SK-N-SH (cell line): Measurements from ENCODE around the gene CAMK4. TPM values are rescaled to one million over a fixed set of nuclear protein-coding genes. Genes with fewer than 3 reads are reported as not detected.

ENCODE experiments used
- CTCF ChIA-PET: fragments of 300-600, 350-600 bp; formaldehyde crosslinking; extraction: SDS; loops from one replicate; lab custom pipeline; 2021; lab: Yijun Ruan, JAX
- POLR2A ChIA-PET: fragments of 350-600 bp; sonication (Branson Sonifier 250); formaldehyde crosslinking; extraction: SDS; loops from one replicate; lab custom pipeline; 2020; ENCODE audit warnings: antibody characterized with exemption, inconsistent platforms; lab: Yijun Ruan, JAX
- DNase-seq: peaks from one replicate; pipeline ENCODE4 v3.0.0; 2012
- H2AFZ ChIP-seq: fragments of 200-600 bp; sonication (generic); 2 replicates; pipeline ENCODE4 v1.8.1; 2016; ENCODE audit warnings: antibody characterized with exemption, mild to moderate bottlenecking, low read depth
- H3F3A ChIP-seq: fragments of 200-600 bp; sonication (generic); replicated peaks from 2 replicates; pipeline ENCODE3; 2016; ENCODE audit warnings: antibody characterized with exemption, mild to moderate bottlenecking; ENCODE audit not compliant: insufficient read depth
- H3K27ac ChIP-seq, 2 experiments: fragments of 200-500 bp in 1 of 2; fragments of 200-600 bp in 1 of 2; sonication (Bioruptor generic) in 1 of 2; sonication (generic), shearing (Covaris generic) in 1 of 2; 2 replicates each; pipeline versions ENCODE4 v1.5.1 to v1.6.1; 2014 to 2016; ENCODE audit warnings: low read depth in 2 of 2, inconsistent platforms in 1 of 2, low read length in 1 of 2, mild to moderate bottlenecking in 1 of 2, mixed read lengths in 1 of 2
- H3K27me3 ChIP-seq: fragments of 200-600 bp; sonication (generic), shearing (Covaris generic); 2 replicates; pipeline ENCODE4 v1.6.1; 2016; ENCODE audit warnings: mixed run types; ENCODE audit not compliant: insufficient read depth
- H3K36me3 ChIP-seq, 2 experiments: fragments of 200-500 bp in 1 of 2; fragments of 200-600 bp in 1 of 2; sonication (Bioruptor generic) in 1 of 2; sonication (generic) in 1 of 2; replicated peaks in 1 of 2; 2 replicates each; pipeline versions ENCODE3 to v1.5.1; 2014 to 2016; ENCODE audit warnings: low read length in 1 of 2, mild to moderate bottlenecking in 1 of 2; ENCODE audit not compliant: insufficient read depth in 2 of 2, control insufficient read depth in 1 of 2
- H3K4me1 ChIP-seq, 2 experiments: fragments of 200-500 bp in 1 of 2; fragments of 200-600 bp in 1 of 2; sonication (Bioruptor generic) in 1 of 2; sonication (generic), shearing (Covaris generic) in 1 of 2; 2 replicates each; pipeline versions ENCODE4 v1.5.1 to v1.6.1; 2014 to 2016; ENCODE audit warnings: low read depth in 1 of 2, low read length in 1 of 2, mixed run types in 1 of 2; ENCODE audit not compliant: insufficient read depth in 2 of 2, control insufficient read depth in 1 of 2
- H3K4me2 ChIP-seq: fragments of 200-600 bp; sonication (generic), shearing (Covaris generic); 2 replicates; pipeline ENCODE4 v1.6.1; 2017; ENCODE audit warnings: mixed run types
- H3K4me3 ChIP-seq, 2 experiments: fragments of 200-500 bp in 1 of 2; fragments of 200-600 bp in 1 of 2; sonication (Bioruptor generic) in 1 of 2; sonication (generic), shearing (Covaris generic) in 1 of 2; 2 replicates each; pipeline versions ENCODE4 v1.5.1 to v1.8.1; 2014 to 2016; ENCODE audit warnings: low read depth in 2 of 2, inconsistent platforms in 1 of 2, low read length in 1 of 2, mild to moderate bottlenecking in 1 of 2, mixed read lengths in 1 of 2, moderate library complexity in 1 of 2
- H3K79me2 ChIP-seq: fragments of 200-600 bp; sonication (generic); 2 replicates; pipeline ENCODE4 v1.8.1; 2017; ENCODE audit warnings: mild to moderate bottlenecking; ENCODE audit not compliant: insufficient read depth
- H3K9ac ChIP-seq: fragments of 200-600 bp; sonication (generic); 2 replicates; pipeline ENCODE4 v1.6.1; 2017; ENCODE audit warnings: mixed run types
- H3K9me2 ChIP-seq: fragments of 200-600 bp; sonication (generic); 2 replicates; pipeline ENCODE4 v1.6.1; 2017; ENCODE audit warnings: mixed run types
- H3K9me3 ChIP-seq: fragments of 200-600 bp; sonication (generic); 2 replicates; pipeline ENCODE4 v1.6.1; 2017; ENCODE audit warnings: mixed run types, mild to moderate bottlenecking, moderate library complexity
- H4K20me1 ChIP-seq: fragments of 200-600 bp; sonication (generic); 2 replicates; pipeline ENCODE4 v1.6.1; 2017; ENCODE audit warnings: mild to moderate bottlenecking, mixed run types; ENCODE audit not compliant: insufficient read depth
- FOXM1 ChIP-seq: IDR thresholded peaks from 2 replicates; pipeline ENCODE4 v1.4.0; 2012; ENCODE audit warnings: low read depth, mild to moderate bottlenecking
- GABPA ChIP-seq: IDR thresholded peaks from 2 replicates; pipeline ENCODE4 v1.4.0; 2012; ENCODE audit warnings: low read depth, mild to moderate bottlenecking
- GATA2 ChIP-seq: sonication (generic); formaldehyde crosslinking; IDR thresholded peaks from 2 replicates; pipeline ENCODE4 v1.5.0; 2020; ENCODE audit warnings: mild to moderate bottlenecking, missing genetic modification reagents
- JUND ChIP-seq: IDR thresholded peaks from 2 replicates; pipeline ENCODE4 v1.4.0; 2012
- MXI1 ChIP-seq: IDR thresholded peaks from 2 replicates; pipeline ENCODE4 v1.6.1; 2012; ENCODE audit warnings: mild to moderate bottlenecking, low read depth, low read length, improper control_type of control experiment
- NRF1 ChIP-seq: IDR thresholded peaks from 2 replicates; pipeline ENCODE4 v1.6.1; 2012; ENCODE audit warnings: low read depth, mild to moderate bottlenecking, low read length
- RFX5 ChIP-seq: IDR thresholded peaks from 2 replicates; pipeline ENCODE4 v1.6.1; 2012; ENCODE audit warnings: mild to moderate bottlenecking, improper control_type of control experiment, low read length
- WGBS: methylation state at CpG from one replicate; pipeline ENCODE4 v1.1.6; 2017; ENCODE audit warnings: low lambda C conversion rate; 5-methylcytosine and 5-hydroxymethylcytosine counted together
- polyA plus RNA-seq, 3 experiments: library from polyadenylated mRNA; depleted of rRNA; stranded (reverse); fragments of >200 nt; gene quantifications; 2 replicates each; pipeline ENCODE4 v1.2.3, GENCODE V29; 2012
- TF ChIP-seq, protein P1 (sequence below): fragments of 150-350 bp; IDR thresholded peaks from 2 replicates; pipeline ENCODE4 v1.6.1; 2017; ENCODE audit warnings: antibody characterized with exemption, low read length, low read depth, borderline replicate concordance
- TF ChIP-seq, protein P2 (sequence below): fragments of 150-350 bp; IDR thresholded peaks from 2 replicates; pipeline ENCODE4 v1.6.1; 2016; ENCODE audit warnings: mild to moderate bottlenecking, low read depth, low read length
- TF ChIP-seq, protein P3 (sequence below): fragments of 200-600 bp; sonication (generic); IDR thresholded peaks from 2 replicates; pipeline ENCODE4 v1.6.1; 2017; ENCODE audit warnings: antibody characterized with exemption, mild to moderate bottlenecking, moderate library complexity
- TF ChIP-seq, protein P4 (sequence below): IDR thresholded peaks from 2 replicates; pipeline ENCODE4 v1.6.1; 2012; ENCODE audit warnings: mild to moderate bottlenecking, low read depth, low read length, moderate library complexity
- TF ChIP-seq, protein P5 (sequence below): IDR thresholded peaks from 2 replicates; pipeline ENCODE4 v1.4.0; 2012; ENCODE audit warnings: low read depth, borderline replicate concordance
- TF ChIP-seq, protein P6 (sequence below): IDR thresholded peaks from 2 replicates; pipeline ENCODE4; 2012

CAMK4 gene
- polyA plus RNA-seq, 1 of the 3 experiments (the other 2 are of a cell fraction) = 4.1 TPM

DNA sequence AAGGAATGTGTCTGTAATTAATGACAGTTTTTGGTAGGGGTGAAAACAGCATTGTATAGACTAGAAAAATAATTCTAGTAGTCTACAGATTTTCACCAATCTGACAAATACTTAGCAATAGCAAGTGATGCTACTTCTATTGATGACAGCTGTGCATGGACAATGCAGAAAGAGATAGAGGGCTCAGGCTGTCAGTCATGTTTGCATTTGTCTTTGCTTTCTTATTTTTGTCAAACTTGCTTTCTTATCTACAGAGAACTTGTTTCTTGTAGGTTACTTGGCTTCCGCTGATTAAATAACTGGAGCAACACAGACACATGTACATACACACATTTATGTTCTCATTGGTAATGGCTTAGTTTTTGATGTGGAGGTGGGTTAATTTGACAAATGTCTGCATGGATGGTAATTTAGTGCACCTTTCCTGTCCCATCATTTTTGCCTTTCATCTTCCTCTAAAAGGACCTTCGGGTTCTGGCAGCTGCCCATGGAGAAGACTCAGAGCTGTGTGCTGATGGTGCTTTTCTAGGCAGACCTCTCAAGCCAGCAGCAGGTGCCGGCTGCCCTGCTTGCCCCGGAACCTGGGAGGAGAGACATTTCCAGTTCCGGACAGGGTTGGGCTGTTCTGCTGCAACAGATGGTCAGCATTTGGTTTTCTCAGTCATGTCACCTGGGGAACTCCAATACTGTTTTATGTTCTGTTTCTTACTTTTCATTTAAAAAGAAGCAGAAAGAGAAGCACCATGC, 28.8 kb downstream of the CAMK4 start:
- no peaks in the 10 kb centered on the region for H3F3A ChIP-seq
- no peak overlapping the region for H3K9ac ChIP-seq
- H3K4me3 ChIP-seq = no peak overlapping the region
- 91% methylated on average over 5 of the region's 5 CpGs for WGBS
- H3K4me1 ChIP-seq = peaks cover 0 to 23% of the 10 kb centered on the region in 2 experiments; a peak in 2 of 4 replicates
- H2AFZ ChIP-seq = no peak overlapping the region
- H3K36me3 ChIP-seq = no peaks in the 10 kb centered on the region
- no peak overlapping the region for H3K27ac ChIP-seq
- DNase-seq = no peak
- TF ChIP-seq GATA2 (CRISPR knock-in tag) (no peak), FOXM1 (no peak), MXI1 (no peak), NRF1 (no peak), JUND (no peak), RFX5 (no peak), GABPA (no peak)
- TF ChIP-seq, protein P1, sequence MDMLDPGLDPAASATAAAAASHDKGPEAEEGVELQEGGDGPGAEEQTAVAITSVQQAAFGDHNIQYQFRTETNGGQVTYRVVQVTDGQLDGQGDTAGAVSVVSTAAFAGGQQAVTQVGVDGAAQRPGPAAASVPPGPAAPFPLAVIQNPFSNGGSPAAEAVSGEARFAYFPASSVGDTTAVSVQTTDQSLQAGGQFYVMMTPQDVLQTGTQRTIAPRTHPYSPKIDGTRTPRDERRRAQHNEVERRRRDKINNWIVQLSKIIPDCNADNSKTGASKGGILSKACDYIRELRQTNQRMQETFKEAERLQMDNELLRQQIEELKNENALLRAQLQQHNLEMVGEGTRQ = no peak
- TF ChIP-seq, protein P2, sequence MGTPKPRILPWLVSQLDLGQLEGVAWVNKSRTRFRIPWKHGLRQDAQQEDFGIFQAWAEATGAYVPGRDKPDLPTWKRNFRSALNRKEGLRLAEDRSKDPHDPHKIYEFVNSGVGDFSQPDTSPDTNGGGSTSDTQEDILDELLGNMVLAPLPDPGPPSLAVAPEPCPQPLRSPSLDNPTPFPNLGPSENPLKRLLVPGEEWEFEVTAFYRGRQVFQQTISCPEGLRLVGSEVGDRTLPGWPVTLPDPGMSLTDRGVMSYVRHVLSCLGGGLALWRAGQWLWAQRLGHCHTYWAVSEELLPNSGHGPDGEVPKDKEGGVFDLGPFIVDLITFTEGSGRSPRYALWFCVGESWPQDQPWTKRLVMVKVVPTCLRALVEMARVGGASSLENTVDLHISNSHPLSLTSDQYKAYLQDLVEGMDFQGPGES = no peak
- TF ChIP-seq, protein P3, sequence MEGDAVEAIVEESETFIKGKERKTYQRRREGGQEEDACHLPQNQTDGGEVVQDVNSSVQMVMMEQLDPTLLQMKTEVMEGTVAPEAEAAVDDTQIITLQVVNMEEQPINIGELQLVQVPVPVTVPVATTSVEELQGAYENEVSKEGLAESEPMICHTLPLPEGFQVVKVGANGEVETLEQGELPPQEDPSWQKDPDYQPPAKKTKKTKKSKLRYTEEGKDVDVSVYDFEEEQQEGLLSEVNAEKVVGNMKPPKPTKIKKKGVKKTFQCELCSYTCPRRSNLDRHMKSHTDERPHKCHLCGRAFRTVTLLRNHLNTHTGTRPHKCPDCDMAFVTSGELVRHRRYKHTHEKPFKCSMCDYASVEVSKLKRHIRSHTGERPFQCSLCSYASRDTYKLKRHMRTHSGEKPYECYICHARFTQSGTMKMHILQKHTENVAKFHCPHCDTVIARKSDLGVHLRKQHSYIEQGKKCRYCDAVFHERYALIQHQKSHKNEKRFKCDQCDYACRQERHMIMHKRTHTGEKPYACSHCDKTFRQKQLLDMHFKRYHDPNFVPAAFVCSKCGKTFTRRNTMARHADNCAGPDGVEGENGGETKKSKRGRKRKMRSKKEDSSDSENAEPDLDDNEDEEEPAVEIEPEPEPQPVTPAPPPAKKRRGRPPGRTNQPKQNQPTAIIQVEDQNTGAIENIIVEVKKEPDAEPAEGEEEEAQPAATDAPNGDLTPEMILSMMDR = no peak
- TF ChIP-seq, protein P4, sequence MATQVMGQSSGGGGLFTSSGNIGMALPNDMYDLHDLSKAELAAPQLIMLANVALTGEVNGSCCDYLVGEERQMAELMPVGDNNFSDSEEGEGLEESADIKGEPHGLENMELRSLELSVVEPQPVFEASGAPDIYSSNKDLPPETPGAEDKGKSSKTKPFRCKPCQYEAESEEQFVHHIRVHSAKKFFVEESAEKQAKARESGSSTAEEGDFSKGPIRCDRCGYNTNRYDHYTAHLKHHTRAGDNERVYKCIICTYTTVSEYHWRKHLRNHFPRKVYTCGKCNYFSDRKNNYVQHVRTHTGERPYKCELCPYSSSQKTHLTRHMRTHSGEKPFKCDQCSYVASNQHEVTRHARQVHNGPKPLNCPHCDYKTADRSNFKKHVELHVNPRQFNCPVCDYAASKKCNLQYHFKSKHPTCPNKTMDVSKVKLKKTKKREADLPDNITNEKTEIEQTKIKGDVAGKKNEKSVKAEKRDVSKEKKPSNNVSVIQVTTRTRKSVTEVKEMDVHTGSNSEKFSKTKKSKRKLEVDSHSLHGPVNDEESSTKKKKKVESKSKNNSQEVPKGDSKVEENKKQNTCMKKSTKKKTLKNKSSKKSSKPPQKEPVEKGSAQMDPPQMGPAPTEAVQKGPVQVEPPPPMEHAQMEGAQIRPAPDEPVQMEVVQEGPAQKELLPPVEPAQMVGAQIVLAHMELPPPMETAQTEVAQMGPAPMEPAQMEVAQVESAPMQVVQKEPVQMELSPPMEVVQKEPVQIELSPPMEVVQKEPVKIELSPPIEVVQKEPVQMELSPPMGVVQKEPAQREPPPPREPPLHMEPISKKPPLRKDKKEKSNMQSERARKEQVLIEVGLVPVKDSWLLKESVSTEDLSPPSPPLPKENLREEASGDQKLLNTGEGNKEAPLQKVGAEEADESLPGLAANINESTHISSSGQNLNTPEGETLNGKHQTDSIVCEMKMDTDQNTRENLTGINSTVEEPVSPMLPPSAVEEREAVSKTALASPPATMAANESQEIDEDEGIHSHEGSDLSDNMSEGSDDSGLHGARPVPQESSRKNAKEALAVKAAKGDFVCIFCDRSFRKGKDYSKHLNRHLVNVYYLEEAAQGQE = no peak
- TF ChIP-seq, protein P5, sequence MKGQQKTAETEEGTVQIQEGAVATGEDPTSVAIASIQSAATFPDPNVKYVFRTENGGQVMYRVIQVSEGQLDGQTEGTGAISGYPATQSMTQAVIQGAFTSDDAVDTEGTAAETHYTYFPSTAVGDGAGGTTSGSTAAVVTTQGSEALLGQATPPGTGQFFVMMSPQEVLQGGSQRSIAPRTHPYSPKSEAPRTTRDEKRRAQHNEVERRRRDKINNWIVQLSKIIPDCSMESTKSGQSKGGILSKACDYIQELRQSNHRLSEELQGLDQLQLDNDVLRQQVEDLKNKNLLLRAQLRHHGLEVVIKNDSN = no peak
- TF ChIP-seq, protein P6, sequence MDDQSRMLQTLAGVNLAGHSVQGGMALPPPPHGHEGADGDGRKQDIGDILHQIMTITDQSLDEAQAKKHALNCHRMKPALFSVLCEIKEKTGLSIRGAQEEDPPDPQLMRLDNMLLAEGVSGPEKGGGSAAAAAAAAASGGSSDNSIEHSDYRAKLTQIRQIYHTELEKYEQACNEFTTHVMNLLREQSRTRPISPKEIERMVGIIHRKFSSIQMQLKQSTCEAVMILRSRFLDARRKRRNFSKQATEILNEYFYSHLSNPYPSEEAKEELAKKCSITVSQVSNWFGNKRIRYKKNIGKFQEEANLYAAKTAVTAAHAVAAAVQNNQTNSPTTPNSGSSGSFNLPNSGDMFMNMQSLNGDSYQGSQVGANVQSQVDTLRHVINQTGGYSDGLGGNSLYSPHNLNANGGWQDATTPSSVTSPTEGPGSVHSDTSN = no peak
- POLR2A ChIA-PET = interaction anchor here (0.7 kb wide), 1 partner anchor 134 kb away, joined by 3 read pairs; no protein-coding TSS in a partner anchor
- no peaks in the 10 kb centered on the region for H4K20me1 ChIP-seq
- no peaks in the 10 kb centered on the region; the same call in 1 of the 2 replicates for H3K79me2 ChIP-seq
- no peaks in the 10 kb centered on the region for H3K9me2 ChIP-seq
- no peak overlapping the region for H3K4me2 ChIP-seq
- H3K27me3 ChIP-seq = no peaks in the 10 kb centered on the region
- CTCF ChIA-PET = interaction anchor here (1.7 to 5.8 kb wide), 2 partner anchors 26 kb away, joined by 5 to 26 read pairs; no protein-coding TSS in a partner anchor
- H3K9me3 ChIP-seq = no peaks in the 10 kb centered on the region
